Measurements from ENCODE around the gene ZNF362. TPM values are rescaled to one million over a fixed set of nuclear protein-coding genes. Genes with fewer than 3 reads are reported as not detected.

ZNF362 gene
- polyA plus RNA-seq, 1 experiment, result 9.0 TPM

DNA sequence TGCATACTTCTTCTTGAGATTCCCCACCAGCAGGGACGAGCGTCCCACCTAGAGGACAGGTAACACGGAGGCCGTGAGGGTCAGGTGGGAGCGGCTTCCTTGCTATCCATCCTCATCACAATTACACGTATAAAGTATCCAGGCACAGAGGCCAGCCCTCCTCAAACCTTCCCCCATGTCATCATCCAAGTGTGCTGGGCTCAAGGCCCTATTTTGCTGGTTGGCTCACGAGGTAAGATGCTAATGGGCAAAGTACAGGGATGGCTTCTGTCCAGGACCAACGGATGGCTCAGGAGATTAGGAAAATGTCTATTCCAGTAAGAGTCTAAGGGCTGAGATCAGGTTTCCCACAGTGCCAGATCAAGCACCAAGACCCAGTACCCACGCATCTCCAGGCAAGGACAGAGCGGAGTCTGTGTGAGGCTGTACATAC is 76.1 kb downstream of the ZNF362 start:
- peak overlapping the region; percentile 39 for H3K27ac ChIP-seq (ENCODE audit: low read depth, low read length)
- no peak for DNase-seq (ENCODE audit: low read depth, low spot score)
- ChIA-PET POLR2A (no interaction called here), CTCF (no interaction called here)
- no peak overlapping the region for H3K4me3 ChIP-seq (ENCODE audit: low read depth, low read length)
- no peaks in the 10 kb centered on the region for H3K27me3 ChIP-seq (ENCODE audit: control insufficient read depth, insufficient read depth, low read length)
- H3K9me3 ChIP-seq (ENCODE audit: control insufficient read depth, insufficient read depth, low read length), result no peaks in the 10 kb centered on the region
- TF ChIP-seq, protein P1, sequence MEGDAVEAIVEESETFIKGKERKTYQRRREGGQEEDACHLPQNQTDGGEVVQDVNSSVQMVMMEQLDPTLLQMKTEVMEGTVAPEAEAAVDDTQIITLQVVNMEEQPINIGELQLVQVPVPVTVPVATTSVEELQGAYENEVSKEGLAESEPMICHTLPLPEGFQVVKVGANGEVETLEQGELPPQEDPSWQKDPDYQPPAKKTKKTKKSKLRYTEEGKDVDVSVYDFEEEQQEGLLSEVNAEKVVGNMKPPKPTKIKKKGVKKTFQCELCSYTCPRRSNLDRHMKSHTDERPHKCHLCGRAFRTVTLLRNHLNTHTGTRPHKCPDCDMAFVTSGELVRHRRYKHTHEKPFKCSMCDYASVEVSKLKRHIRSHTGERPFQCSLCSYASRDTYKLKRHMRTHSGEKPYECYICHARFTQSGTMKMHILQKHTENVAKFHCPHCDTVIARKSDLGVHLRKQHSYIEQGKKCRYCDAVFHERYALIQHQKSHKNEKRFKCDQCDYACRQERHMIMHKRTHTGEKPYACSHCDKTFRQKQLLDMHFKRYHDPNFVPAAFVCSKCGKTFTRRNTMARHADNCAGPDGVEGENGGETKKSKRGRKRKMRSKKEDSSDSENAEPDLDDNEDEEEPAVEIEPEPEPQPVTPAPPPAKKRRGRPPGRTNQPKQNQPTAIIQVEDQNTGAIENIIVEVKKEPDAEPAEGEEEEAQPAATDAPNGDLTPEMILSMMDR (IDR thresholded peaks at IDR 0.05; ENCODE audit: low read depth, low read length), result no peak

DNA sequence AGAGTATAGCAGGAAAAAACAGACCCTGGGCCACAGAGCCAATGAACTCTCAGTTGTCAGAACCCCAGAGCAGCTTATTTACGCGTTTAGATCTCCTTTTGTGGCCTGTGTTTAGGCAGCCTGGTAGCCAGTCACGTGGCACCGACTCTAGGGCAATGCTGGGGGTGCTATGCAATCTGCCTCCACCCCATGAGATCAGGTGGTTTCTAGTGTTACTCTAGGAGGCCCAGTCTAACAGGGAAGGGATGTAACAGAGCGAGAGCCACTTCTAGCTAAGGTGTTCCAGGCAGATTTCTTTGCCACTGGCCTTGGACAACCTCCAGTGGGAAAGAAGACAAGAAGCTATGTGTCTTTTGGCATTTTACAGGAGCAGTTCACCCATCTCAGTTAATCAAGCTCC is 76.6 kb downstream of the ZNF362 start:
- POLR2A ChIA-PET, result interaction anchor here (0.7 kb wide), 1 partner anchor 17 kb away, joined by 3 read pairs; no protein-coding TSS in a partner anchor
- CTCF ChIA-PET, result interaction anchor here (0.6 kb wide), 1 partner anchor 137 kb away, joined by 3 read pairs; no protein-coding TSS in a partner anchor
- no peak overlapping the region for H3K4me3 ChIP-seq (ENCODE audit: low read depth, low read length)
- no peaks in the 10 kb centered on the region for H3K9me3 ChIP-seq (ENCODE audit: control insufficient read depth, insufficient read depth, low read length)
- no peak for DNase-seq (ENCODE audit: low read depth, low spot score)
- no peaks in the 10 kb centered on the region for H3K27me3 ChIP-seq (ENCODE audit: control insufficient read depth, insufficient read depth, low read length)
- TF ChIP-seq, protein P1 (IDR thresholded peaks at IDR 0.05; ENCODE audit: low read depth, low read length), result no peak
- peak overlapping the region; percentile 39 for H3K27ac ChIP-seq (ENCODE audit: low read depth, low read length)

DNA sequence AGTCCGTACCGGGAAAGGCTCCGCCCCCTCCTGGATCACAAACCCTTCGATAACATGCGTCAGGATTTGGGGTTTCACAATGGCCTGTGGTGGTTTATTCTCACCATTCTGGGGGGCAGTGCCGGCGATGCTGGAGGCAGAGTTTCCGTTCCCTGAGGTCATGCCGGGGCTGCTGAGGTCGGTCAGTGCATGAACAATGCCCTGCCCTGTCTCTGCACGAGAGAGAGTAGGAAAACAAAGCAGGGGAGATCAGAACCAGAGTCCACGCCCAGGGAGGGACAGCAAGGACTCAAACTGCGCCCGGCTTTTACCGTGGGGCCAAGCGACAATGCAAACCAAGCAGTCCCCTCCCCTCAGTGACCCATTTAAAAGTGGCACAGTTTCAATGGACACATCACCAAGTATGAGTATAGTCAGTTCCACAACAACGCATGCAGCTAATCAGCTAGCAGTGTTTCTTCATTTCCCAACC is 77.8 kb downstream of the ZNF362 start:
- Histone ChIP-seq H3K27me3 (ENCODE audit: control insufficient read depth, insufficient read depth, low read length) (no peaks in the 10 kb centered on the region), H3K4me3 (ENCODE audit: low read depth, low read length) (no peak overlapping the region), H3K9me3 (ENCODE audit: control insufficient read depth, insufficient read depth, low read length) (no peaks in the 10 kb centered on the region), H3K27ac (ENCODE audit: low read depth, low read length) (no peak overlapping the region)
- TF ChIP-seq, protein P1 (IDR thresholded peaks at IDR 0.05; ENCODE audit: low read depth, low read length), result no peak
- no peak for DNase-seq (ENCODE audit: low read depth, low spot score)
- ChIA-PET POLR2A (no interaction called here), CTCF (no interaction called here)

DNA sequence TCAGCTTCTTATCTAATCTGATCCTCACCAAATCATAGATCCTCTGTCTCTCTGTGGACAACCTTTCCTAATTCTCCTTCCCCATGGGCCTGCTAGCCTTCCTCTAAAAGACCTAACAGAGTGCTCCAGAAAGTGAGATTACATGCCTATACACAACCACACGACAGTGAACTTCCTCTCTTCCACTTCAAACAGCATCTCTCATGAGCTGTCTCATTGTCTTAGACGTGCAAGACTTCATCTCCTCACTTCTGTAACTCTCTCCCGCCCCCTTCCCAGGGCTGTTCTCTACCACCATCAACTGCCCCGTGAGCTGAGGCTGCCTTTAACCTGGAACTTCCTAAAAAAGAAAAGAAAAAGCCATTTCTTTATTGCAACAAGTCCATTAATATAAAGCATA is 78.7 kb downstream of the ZNF362 start:
- ChIA-PET POLR2A (no interaction called here), CTCF (interaction anchor here (0.6 to 2.6 kb wide), 3 partner anchors 19 to 121 kb away, joined by 6 to 8 read pairs (median 7); no protein-coding TSS in a partner anchor)
- Histone ChIP-seq H3K27ac (ENCODE audit: low read depth, low read length) (no peak overlapping the region), H3K4me3 (ENCODE audit: low read depth, low read length) (no peak overlapping the region), H3K9me3 (ENCODE audit: control insufficient read depth, insufficient read depth, low read length) (no peaks in the 10 kb centered on the region), H3K27me3 (ENCODE audit: control insufficient read depth, insufficient read depth, low read length) (no peaks in the 10 kb centered on the region)
- TF ChIP-seq, protein P1 (IDR thresholded peaks at IDR 0.05; ENCODE audit: low read depth, low read length), result no peak
- no peak for DNase-seq (ENCODE audit: low read depth, low spot score)

DNA sequence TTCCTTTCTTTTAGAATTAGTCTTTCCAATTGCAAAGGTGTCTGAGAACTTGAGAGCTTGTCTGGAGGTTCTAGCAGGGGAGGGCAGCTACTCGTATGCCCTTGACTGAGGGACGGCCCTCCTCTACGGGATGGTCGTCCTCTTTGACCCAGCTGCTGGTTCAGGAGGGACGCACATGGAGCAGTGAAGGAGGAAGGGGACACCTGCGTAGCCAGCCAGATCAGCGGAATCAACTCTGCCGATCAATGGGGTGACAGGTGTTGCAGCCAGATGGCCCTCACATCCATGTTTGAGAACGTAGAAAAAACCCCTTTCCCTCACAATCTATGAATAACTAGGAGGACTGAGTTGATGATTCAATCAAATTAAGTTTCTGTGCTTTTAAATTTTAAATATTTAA is 80.3 kb downstream of the ZNF362 start:
- TF ChIP-seq, protein P1 (IDR thresholded peaks at IDR 0.05; ENCODE audit: low read depth, low read length), result no peak
- CTCF ChIA-PET, result interaction anchor here (0.7 to 2.6 kb wide), 4 partner anchors 39 to 330 kb away, joined by 3 to 8 read pairs (median 5); no protein-coding TSS in a partner anchor
- H3K4me3 ChIP-seq (ENCODE audit: low read depth, low read length), result no peak overlapping the region

More for the DNA sequence above, 80.3 kb downstream of the ZNF362 start:
- Histone ChIP-seq H3K27ac (ENCODE audit: low read depth, low read length) (no peak overlapping the region), H3K27me3 (ENCODE audit: control insufficient read depth, insufficient read depth, low read length) (no peaks in the 10 kb centered on the region), H3K9me3 (ENCODE audit: control insufficient read depth, insufficient read depth, low read length) (no peaks in the 10 kb centered on the region)
- no peak for DNase-seq (ENCODE audit: low read depth, low spot score)
- POLR2A ChIA-PET, result interaction anchor here (0.5 to 0.6 kb wide), 2 partner anchors 13 to 547 kb away, joined by 6 to 8 read pairs; no protein-coding TSS in a partner anchor
